ENCODE data around the gene EMP3.
"Not testable (repeated sequence)": the region's sequence is repeated elsewhere in the genome, so short reads cannot be mapped to it uniquely, and the experiment has no call there.

The EMP3 gene

GRCh38 chr19:48302600-48302959, 22.8 kb upstream of the EMP3 start:
- no peak overlapping the region for H3K4me3 ChIP-seq (ENCODE audit: low read length)
- DNase-seq (ENCODE audit: low read depth) = no peak
- no peak for TF ChIP-seq CTCF (IDR thresholded peaks at IDR 0.05; ENCODE audit: insufficient read depth, low read depth, low read length, missing control alignments)

GRCh38 chr19:48303367-48303766, 22.0 kb upstream of the EMP3 start:
- no peak for TF ChIP-seq CTCF (IDR thresholded peaks at IDR 0.05; ENCODE audit: insufficient read depth, low read depth, low read length, missing control alignments)
- DNase-seq (ENCODE audit: low read depth) = no peak
- no peak overlapping the region for H3K4me3 ChIP-seq (ENCODE audit: low read length)

GRCh38 chr19:48303866-48304265, 21.5 kb upstream of the EMP3 start:
- no peak for DNase-seq (ENCODE audit: low read depth)
- no peak overlapping the region for H3K4me3 ChIP-seq (ENCODE audit: low read length)
- no peak for TF ChIP-seq CTCF (IDR thresholded peaks at IDR 0.05; ENCODE audit: insufficient read depth, low read depth, low read length, missing control alignments)

GRCh38 chr19:48308631-48309586, 16.4 kb upstream of the EMP3 start:
- peak; percentile 36 for DNase-seq (ENCODE audit: low read depth)
- H3K4me3 ChIP-seq (ENCODE audit: low read length) = no peak overlapping the region
- peak; percentile 35 for TF ChIP-seq CTCF (IDR thresholded peaks at IDR 0.05; ENCODE audit: insufficient read depth, low read depth, low read length, missing control alignments)

- H3K4me3 ChIP-seq (ENCODE audit: low read length); DNase-seq (ENCODE audit: low read depth): not testable (repeated sequence)
Measured at GRCh38 chr19:48309731-48310130, 15.6 kb upstream of the EMP3 start.

- no peak for TF ChIP-seq CTCF (IDR thresholded peaks at IDR 0.05; ENCODE audit: insufficient read depth, low read depth, low read length, missing control alignments)
- H3K4me3 ChIP-seq (ENCODE audit: low read length) = no peak overlapping the region
- no peak for DNase-seq (ENCODE audit: low read depth)
Measured at GRCh38 chr19:48310227-48310626, 15.1 kb upstream of the EMP3 start.

GRCh38 chr19:48311384-48311783, 14.0 kb upstream of the EMP3 start:
- no peak for DNase-seq (ENCODE audit: low read depth)
- H3K4me3 ChIP-seq (ENCODE audit: low read length) = no peak overlapping the region
- TF ChIP-seq CTCF (IDR thresholded peaks at IDR 0.05; ENCODE audit: insufficient read depth, low read depth, low read length, missing control alignments) = no peak

Measured in epithelial cell of esophagus (primary cell).